Peyer's patch (tissue), 4 donors: Measurements from ENCODE around the gene AXIN1.

Source experiments
- POLR2A ChIP-seq, 2 donors: fragments of 450-650 bp; IDR thresholded peaks; one replicate each; pipeline ENCODE4 v1.5.1; 2017; ENCODE audit warnings: antibody characterized with exemption in 2 of 2, mild to moderate bottlenecking in 2 of 2, moderate library complexity in 2 of 2
- TF ChIP-seq, protein P1 (sequence below), 6 experiments: fragments of 450-650 bp in 4 of 6; fragments of 200-600 bp in 2 of 6; sonication (generic) in 1 of 6; IDR thresholded peaks; one replicate each; pipeline ENCODE4 v1.5.1; 2017 to 2019; ENCODE audit warnings: antibody characterized with exemption in 6 of 6, mild to moderate bottlenecking in 3 of 6, moderate library complexity in 1 of 6

DNA sequence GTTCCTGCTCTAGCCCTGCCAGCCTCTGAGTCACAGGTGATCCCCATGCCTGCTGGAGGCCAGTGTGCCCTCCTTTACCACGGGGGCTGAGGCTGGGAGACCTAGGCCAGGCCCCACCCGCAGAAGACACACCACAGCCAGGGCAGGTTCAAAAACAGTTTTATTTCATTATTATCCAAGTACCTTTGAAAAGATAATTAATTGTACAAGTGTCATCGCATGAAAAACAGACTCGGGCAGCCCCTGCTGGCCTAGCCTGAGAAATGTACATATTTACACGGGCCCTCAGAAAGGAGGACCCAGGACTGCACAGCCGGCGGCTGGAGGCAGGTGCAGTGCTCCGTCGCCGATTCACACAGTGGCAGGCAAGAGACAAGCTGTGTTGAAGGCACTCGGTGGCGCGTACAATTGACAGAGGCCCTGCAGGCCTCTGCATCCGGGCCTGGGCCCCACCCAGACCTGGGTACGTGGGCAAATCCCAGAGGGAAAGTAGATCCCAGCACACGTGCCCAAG lies 65.2 kb downstream of the AXIN1 start:
- TF ChIP-seq, protein P1, sequence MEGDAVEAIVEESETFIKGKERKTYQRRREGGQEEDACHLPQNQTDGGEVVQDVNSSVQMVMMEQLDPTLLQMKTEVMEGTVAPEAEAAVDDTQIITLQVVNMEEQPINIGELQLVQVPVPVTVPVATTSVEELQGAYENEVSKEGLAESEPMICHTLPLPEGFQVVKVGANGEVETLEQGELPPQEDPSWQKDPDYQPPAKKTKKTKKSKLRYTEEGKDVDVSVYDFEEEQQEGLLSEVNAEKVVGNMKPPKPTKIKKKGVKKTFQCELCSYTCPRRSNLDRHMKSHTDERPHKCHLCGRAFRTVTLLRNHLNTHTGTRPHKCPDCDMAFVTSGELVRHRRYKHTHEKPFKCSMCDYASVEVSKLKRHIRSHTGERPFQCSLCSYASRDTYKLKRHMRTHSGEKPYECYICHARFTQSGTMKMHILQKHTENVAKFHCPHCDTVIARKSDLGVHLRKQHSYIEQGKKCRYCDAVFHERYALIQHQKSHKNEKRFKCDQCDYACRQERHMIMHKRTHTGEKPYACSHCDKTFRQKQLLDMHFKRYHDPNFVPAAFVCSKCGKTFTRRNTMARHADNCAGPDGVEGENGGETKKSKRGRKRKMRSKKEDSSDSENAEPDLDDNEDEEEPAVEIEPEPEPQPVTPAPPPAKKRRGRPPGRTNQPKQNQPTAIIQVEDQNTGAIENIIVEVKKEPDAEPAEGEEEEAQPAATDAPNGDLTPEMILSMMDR (IDR thresholded peaks at IDR 0.05): peak in 3 of 6 experiments; percentile 44 to 52 (median 46)
- no peak for TF ChIP-seq POLR2A (IDR thresholded peaks at IDR 0.05)
